ENCODE measurements around the gene SNX9. TPM values are rescaled to one million over a fixed set of nuclear protein-coding genes. Genes with fewer than 3 reads are reported as not detected.

SNX9 gene
- polyA plus RNA-seq, 2 of the 4 experiments (the other 2 are of a cell fraction) = 13.9 to 29.8 TPM

DNA sequence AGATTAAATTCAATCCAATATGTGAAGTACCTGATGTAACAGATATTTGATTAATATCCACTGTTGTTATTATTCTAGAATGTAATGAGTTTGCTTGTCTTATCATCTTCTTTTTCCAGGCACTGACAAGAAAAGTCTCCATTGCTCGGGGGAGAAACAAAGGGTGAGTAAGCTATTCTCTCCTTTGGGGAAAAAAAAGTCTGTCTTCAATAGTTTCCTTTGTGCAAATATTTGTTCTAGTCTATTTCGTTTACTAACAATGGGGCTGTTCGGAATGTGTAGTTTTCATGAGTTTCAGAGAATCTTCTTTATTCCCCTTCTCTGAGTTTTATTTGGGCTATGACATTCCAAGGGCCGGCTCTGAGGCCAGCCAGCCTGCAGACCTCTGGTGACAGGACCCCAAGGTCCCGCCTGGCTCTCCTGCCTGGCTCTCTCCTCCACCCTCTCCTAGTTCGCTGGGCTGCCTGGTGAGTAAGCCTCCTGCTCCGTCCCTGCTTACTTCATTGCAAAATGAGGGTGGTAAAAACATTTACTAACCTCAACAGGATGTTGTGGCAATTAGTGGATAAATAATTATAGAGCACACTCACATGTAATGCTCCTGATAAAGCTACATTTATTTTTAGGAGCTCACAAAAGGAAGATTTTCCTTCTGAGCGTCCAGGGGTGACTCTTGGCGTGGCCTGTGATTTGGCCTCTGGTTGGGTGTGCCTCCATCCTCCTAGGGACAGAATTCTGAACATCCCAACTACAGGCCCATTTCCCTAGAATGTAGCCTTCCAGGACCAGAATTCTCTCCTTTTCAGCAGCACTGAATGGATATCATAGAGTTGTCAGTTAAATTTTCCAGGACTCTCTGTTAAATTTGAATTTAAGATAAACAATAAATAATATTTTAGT is 43.1 kb upstream of the SNX9 start:
- ChIA-PET POLR2A (no interaction called here), CTCF (interaction anchor here (1.4 to 1.5 kb wide), 2 partner anchors 8 to 93 kb away, joined by 3 read pairs; no protein-coding TSS in a partner anchor)
- 16% methylated on average over 9 of the region's 9 CpGs for WGBS (ENCODE audit: missing lambda C conversion rate)
- Histone ChIP-seq H3K4me3 (no peak overlapping the region), H3K4me1 (peaks cover 17% of the 10 kb centered on the region), H3K9me3 (no peaks in the 10 kb centered on the region), H3K4me2 (peak overlapping the region; percentile 60), H3K27ac (peak overlapping the region; percentile 48 to 75)
- FAIRE-seq (no peak), ATAC-seq (peak; percentile 81 to 91; a peak in 5 of 6 replicates), DNase-seq (ENCODE audit: low read depth in 1 of 2, low spot score in 1 of 2) (peak in 1 of 2 experiments; percentile 21)
- TF ChIP-seq NR3C1 (IDR thresholded peaks at IDR 0.05) (no peak), HOXA7 (CRISPR knock-in tag; IDR thresholded peaks at IDR 0.05) (no peak), RARB (CRISPR knock-in tag; IDR thresholded peaks at IDR 0.05) (no peak), SREBF2 (IDR thresholded peaks at IDR 0.05) (no peak), NPAS2 (CRISPR knock-in tag; IDR thresholded peaks at IDR 0.05; ENCODE audit: borderline replicate concordance) (no peak), CBX8 (IDR thresholded peaks at IDR 0.05) (no peak), MAFK (IDR thresholded peaks at IDR 0.05; ENCODE audit: partially characterized antibody) (no peak), FOXS1 (CRISPR knock-in tag; IDR thresholded peaks at IDR 0.05) (no peak), HDAC2 (IDR thresholded peaks at IDR 0.05) (no peak), ZNF302 (CRISPR knock-in tag; IDR thresholded peaks at IDR 0.05) (no peak), RNF2 (IDR thresholded peaks at IDR 0.05; ENCODE audit: borderline replicate concordance, low read depth) (no peak), FOSB (CRISPR knock-in tag; IDR thresholded peaks at IDR 0.05) (no peak), ZFP36 (IDR thresholded peaks at IDR 0.05; ENCODE audit: borderline replicate concordance, partially characterized antibody) (no peak), JUNB (IDR thresholded peaks at IDR 0.05) (no peak)
- TF ChIP-seq, protein P1, sequence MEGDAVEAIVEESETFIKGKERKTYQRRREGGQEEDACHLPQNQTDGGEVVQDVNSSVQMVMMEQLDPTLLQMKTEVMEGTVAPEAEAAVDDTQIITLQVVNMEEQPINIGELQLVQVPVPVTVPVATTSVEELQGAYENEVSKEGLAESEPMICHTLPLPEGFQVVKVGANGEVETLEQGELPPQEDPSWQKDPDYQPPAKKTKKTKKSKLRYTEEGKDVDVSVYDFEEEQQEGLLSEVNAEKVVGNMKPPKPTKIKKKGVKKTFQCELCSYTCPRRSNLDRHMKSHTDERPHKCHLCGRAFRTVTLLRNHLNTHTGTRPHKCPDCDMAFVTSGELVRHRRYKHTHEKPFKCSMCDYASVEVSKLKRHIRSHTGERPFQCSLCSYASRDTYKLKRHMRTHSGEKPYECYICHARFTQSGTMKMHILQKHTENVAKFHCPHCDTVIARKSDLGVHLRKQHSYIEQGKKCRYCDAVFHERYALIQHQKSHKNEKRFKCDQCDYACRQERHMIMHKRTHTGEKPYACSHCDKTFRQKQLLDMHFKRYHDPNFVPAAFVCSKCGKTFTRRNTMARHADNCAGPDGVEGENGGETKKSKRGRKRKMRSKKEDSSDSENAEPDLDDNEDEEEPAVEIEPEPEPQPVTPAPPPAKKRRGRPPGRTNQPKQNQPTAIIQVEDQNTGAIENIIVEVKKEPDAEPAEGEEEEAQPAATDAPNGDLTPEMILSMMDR (IDR thresholded peaks at IDR 0.05) = no peak
- TF ChIP-seq, protein P2, sequence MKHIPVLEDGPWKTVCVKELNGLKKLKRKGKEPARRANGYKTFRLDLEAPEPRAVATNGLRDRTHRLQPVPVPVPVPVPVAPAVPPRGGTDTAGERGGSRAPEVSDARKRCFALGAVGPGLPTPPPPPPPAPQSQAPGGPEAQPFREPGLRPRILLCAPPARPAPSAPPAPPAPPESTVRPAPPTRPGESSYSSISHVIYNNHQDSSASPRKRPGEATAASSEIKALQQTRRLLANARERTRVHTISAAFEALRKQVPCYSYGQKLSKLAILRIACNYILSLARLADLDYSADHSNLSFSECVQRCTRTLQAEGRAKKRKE (CRISPR knock-in tag; IDR thresholded peaks at IDR 0.05; ENCODE audit: low read depth) = no peak

DNA sequence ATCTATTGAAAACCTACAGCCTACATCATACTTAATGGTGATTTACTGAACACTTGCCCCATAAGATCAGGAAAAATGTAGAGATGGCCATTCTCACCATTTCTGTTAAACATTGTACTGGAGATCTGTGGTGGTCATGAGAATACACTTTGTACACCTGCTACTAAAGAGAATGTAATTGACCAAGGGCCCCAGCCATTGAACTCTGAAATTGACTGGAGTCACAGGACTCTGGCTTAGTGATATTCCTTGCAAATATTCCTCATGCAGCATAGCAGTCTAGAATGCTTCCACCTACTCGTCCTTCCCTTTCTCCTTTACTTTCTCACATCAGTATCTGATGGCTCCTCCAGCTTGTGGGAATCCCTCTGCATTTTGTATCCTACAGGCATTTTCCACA is 37.4 kb upstream of the SNX9 start:
- TF ChIP-seq JUNB (IDR thresholded peaks at IDR 0.05) = no peak
- ATAC-seq = no peak
- no peak overlapping the region for H3K4me2 ChIP-seq
- CTCF ChIA-PET = no interaction called here
- 84% methylated on average over 1 of the region's 1 CpG for WGBS (ENCODE audit: missing lambda C conversion rate)
- DNase-seq (ENCODE audit: low read depth in 1 of 2, low spot score in 1 of 2) = no peak
- H3K4me1 ChIP-seq = peaks cover 13% of the 10 kb centered on the region
- no peak for FAIRE-seq
- POLR2A ChIA-PET = no interaction called here
- H3K9me3 ChIP-seq = no peaks in the 10 kb centered on the region
- H3K27ac ChIP-seq = no peak overlapping the region
- H3K4me3 ChIP-seq = no peak overlapping the region

DNA sequence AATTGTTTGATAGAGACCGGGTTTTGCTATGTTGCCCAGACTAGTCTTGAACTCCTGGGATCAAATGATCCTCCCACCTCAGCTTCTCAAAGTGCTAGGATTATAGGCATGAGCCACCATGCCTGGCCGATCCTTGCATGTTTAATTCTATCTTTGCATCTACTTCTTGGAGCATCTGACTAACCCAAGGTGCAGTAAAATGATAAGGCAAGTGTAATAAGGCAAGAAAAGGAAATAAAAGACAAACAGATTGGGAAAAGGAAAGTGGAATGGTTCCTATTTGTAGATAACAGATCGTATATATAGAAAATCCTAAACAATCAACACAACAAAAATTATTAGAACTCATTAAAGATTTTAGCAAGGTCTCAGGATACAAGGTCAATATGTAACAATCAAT is 36.8 kb upstream of the SNX9 start:
- no peak for FAIRE-seq
- TF ChIP-seq CHD4 (IDR thresholded peaks at IDR 0.05; ENCODE audit: borderline replicate concordance) (no peak), FOSB (CRISPR knock-in tag; IDR thresholded peaks at IDR 0.05) (no peak), RFX5 (IDR thresholded peaks at IDR 0.05) (no peak), GATA3 (IDR thresholded peaks at IDR 0.05; ENCODE audit: borderline replicate concordance) (no peak), MAZ (IDR thresholded peaks at IDR 0.05; ENCODE audit: borderline replicate concordance, low read depth, low read length) (no peak), ZSCAN20 (CRISPR knock-in tag; IDR thresholded peaks at IDR 0.05) (no peak), ZFP36 (IDR thresholded peaks at IDR 0.05; ENCODE audit: borderline replicate concordance, partially characterized antibody) (no peak), JUNB (IDR thresholded peaks at IDR 0.05) (no peak)
- TF ChIP-seq, protein P3, sequence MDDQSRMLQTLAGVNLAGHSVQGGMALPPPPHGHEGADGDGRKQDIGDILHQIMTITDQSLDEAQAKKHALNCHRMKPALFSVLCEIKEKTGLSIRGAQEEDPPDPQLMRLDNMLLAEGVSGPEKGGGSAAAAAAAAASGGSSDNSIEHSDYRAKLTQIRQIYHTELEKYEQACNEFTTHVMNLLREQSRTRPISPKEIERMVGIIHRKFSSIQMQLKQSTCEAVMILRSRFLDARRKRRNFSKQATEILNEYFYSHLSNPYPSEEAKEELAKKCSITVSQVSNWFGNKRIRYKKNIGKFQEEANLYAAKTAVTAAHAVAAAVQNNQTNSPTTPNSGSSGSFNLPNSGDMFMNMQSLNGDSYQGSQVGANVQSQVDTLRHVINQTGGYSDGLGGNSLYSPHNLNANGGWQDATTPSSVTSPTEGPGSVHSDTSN (IDR thresholded peaks at IDR 0.05) = no peak
- TF ChIP-seq, protein P1 (IDR thresholded peaks at IDR 0.05) = no peak
- TF ChIP-seq, protein P4, sequence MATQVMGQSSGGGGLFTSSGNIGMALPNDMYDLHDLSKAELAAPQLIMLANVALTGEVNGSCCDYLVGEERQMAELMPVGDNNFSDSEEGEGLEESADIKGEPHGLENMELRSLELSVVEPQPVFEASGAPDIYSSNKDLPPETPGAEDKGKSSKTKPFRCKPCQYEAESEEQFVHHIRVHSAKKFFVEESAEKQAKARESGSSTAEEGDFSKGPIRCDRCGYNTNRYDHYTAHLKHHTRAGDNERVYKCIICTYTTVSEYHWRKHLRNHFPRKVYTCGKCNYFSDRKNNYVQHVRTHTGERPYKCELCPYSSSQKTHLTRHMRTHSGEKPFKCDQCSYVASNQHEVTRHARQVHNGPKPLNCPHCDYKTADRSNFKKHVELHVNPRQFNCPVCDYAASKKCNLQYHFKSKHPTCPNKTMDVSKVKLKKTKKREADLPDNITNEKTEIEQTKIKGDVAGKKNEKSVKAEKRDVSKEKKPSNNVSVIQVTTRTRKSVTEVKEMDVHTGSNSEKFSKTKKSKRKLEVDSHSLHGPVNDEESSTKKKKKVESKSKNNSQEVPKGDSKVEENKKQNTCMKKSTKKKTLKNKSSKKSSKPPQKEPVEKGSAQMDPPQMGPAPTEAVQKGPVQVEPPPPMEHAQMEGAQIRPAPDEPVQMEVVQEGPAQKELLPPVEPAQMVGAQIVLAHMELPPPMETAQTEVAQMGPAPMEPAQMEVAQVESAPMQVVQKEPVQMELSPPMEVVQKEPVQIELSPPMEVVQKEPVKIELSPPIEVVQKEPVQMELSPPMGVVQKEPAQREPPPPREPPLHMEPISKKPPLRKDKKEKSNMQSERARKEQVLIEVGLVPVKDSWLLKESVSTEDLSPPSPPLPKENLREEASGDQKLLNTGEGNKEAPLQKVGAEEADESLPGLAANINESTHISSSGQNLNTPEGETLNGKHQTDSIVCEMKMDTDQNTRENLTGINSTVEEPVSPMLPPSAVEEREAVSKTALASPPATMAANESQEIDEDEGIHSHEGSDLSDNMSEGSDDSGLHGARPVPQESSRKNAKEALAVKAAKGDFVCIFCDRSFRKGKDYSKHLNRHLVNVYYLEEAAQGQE (IDR thresholded peaks at IDR 0.05) = no peak

More for the DNA sequence above, 36.8 kb upstream of the SNX9 start:
- ChIA-PET CTCF (no interaction called here), POLR2A (no interaction called here)
- ATAC-seq = no peak
- H3K9me3 ChIP-seq = no peaks in the 10 kb centered on the region
- 83% methylated on average over 3 of the region's 3 CpGs for WGBS (ENCODE audit: missing lambda C conversion rate)
- no peak overlapping the region for H3K4me2 ChIP-seq
- H3K4me3 ChIP-seq = no peak overlapping the region
- H3K27ac ChIP-seq = no peak overlapping the region
- DNase-seq (ENCODE audit: low read depth in 1 of 2, low spot score in 1 of 2) = no peak
- H3K4me1 ChIP-seq = peaks cover 10% of the 10 kb centered on the region; the same call in 2 of the 3 replicates

All from A549 (cell line).